Tibial nerve (tissue), 4 donors: Measurements from ENCODE around the gene GMPR2. TPM values are rescaled to one million over a fixed set of nuclear protein-coding genes. Genes with fewer than 3 reads are reported as not detected.

Source experiments
- DNase-seq, 2 donors: peaks; one replicate each; pipeline ENCODE4 v3.0.0-alpha.2; 2019; ENCODE audit warnings: low spot score in 2 of 2
- H3K27ac ChIP-seq, 4 donors: fragments of 200-600 bp; sonication (generic) in 3 of 4; one replicate each; pipeline ENCODE4 v1.5.1; 2017 to 2019; ENCODE audit warnings: mild to moderate bottlenecking in 1 of 4
- H3K27me3 ChIP-seq, 2 donors: fragments of 200-600 bp; sonication (generic) in 1 of 2; one replicate each; pipeline versions ENCODE4 v1.5.1 to v1.6.0; 2017 to 2019
- H3K36me3 ChIP-seq, 3 donors: fragments of 200-600 bp; sonication (generic); one replicate each; pipeline ENCODE4 v1.5.1; 2018 to 2019
- H3K4me1 ChIP-seq, 4 donors: fragments of 200-600 bp; sonication (generic) in 3 of 4; one replicate each; pipeline ENCODE4 v1.5.1; 2017 to 2019
- H3K4me3 ChIP-seq, 4 donors: fragments of 200-600 bp; sonication (generic) in 3 of 4; one replicate each; pipeline ENCODE4 v1.5.1; 2017 to 2019; ENCODE audit warnings: mild to moderate bottlenecking in 1 of 4, moderate library complexity in 1 of 4
- H3K9me3 ChIP-seq, 4 donors: fragments of 200-600 bp; sonication (generic) in 3 of 4; one replicate each; pipeline ENCODE4 v1.5.1; 2017 to 2019
- CTCF ChIP-seq, 5 experiments: fragments of 200-600 bp in 3 of 5; fragments of 450-650 bp in 2 of 5; sonication (generic) in 3 of 5; IDR thresholded peaks; one replicate each; pipeline ENCODE4 v1.5.1; 2016 to 2019; ENCODE audit warnings: antibody characterized with exemption in 5 of 5, mild to moderate bottlenecking in 3 of 5, moderate library complexity in 2 of 5
- EP300 ChIP-seq, 2 donors: sonication (generic); formaldehyde crosslinking; IDR thresholded peaks; one replicate each; pipeline ENCODE4 v1.6.1; 2017; ENCODE audit warnings: antibody characterized with exemption in 2 of 2, mild to moderate bottlenecking in 1 of 2
- POLR2A ChIP-seq, 2 donors: fragments of 450-650 bp; IDR thresholded peaks; one replicate each; pipeline ENCODE4 v1.6.1; 2017; ENCODE audit warnings: antibody characterized with exemption in 2 of 2, mild to moderate bottlenecking in 2 of 2, moderate library complexity in 2 of 2
- WGBS, 2 donors: methylation state at CpG; one replicate each; pipeline ENCODE4 v1.1.5; 2018; 5-methylcytosine and 5-hydroxymethylcytosine counted together
- total RNA-seq, 4 donors: library from RNA; depleted of rRNA; stranded (reverse); fragments of >200 nt; gene quantifications; one replicate each; pipeline ENCODE4 v1.1.0, GENCODE V29; 2016

The GMPR2 gene
- total RNA-seq, 4 donors from 2014 or later: 46.5 to 63.4 (median 57.2) TPM

GRCh38 chr14:24231263-24232120 is 1.2 kb upstream of the GMPR2 start:
- Histone ChIP-seq H3K27ac (peak overlapping the region in 3 of 4 donors; percentile 80 to 94 (median 93)), H3K4me3 (peak overlapping the region; percentile 51 to 98 (median 88)), H3K4me1 (peaks cover 0 to 40% (median 23%) of the 10 kb centered on the region in 4 donors), H3K36me3 (peaks cover 0 to 28% (median 0%) of the 10 kb centered on the region in 3 donors), H3K27me3 (no peaks in the 10 kb centered on the region), H3K9me3 (no peaks in the 10 kb centered on the region)
- DNase-seq: no peak
- 12 to 13% methylated on average over 17 to 23 of the region's 23 CpGs for WGBS, 2 donors
- no peak for TF ChIP-seq CTCF (IDR thresholded peaks at IDR 0.05)
- TF ChIP-seq EP300 (IDR thresholded peaks at IDR 0.05): no peak
- TF ChIP-seq POLR2A (IDR thresholded peaks at IDR 0.05): no peak

- H3K36me3 ChIP-seq: peaks cover 0 to 33% (median 0%) of the 10 kb centered on the region in 3 donors
- H3K27ac ChIP-seq: peak within 1 kb of the TSS; percentile 80 to 94 (median 89)
- WGBS, 2 donors: 1 to 2% methylated on average over 24 to 29 of the region's 30 CpGs
- no peaks in the 10 kb centered on the region for H3K27me3 ChIP-seq
- H3K9me3 ChIP-seq: no peaks in the 10 kb centered on the region
- peaks cover 0 to 44% (median 23%) of the 10 kb centered on the region in 4 donors for H3K4me1 ChIP-seq
- peak; percentile 89 to 91 for DNase-seq
- TF ChIP-seq POLR2A (IDR thresholded peaks at IDR 0.05) (peak; percentile 12 to 47), CTCF (IDR thresholded peaks at IDR 0.05) (no peak), EP300 (IDR thresholded peaks at IDR 0.05) (peak; percentile 40 to 83)
- peak within 1 kb of the TSS; percentile 51 to 98 (median 88) for H3K4me3 ChIP-seq
These were observed 546 bp upstream of the GMPR2 start, which contains the start of gene NEDD8 for GRCh38 chr14:24232121-24232644. TSS of gene NEDD8 (minus strand) at chr14:24232367. CDS start at chr14:24232267, 100 bp downstream.

GRCh38 chr14:24233538-24233866 is 773 bp downstream of the GMPR2 start:
- H3K4me1 ChIP-seq: peaks cover 0 to 50% (median 23%) of the 10 kb centered on the region in 4 donors

GRCh38 chr14:24234095-24235005 is 1.6 kb downstream of the GMPR2 start:
- Histone ChIP-seq H3K9me3 (no peaks in the 10 kb centered on the region), H3K27ac (no peak overlapping the region), H3K27me3 (no peaks in the 10 kb centered on the region), H3K4me1 (peaks cover 0 to 58% (median 24%) of the 10 kb centered on the region in 4 donors), H3K36me3 (peaks cover 0 to 42% (median 0%) of the 10 kb centered on the region in 3 donors), H3K4me3 (no peak overlapping the region)
- DNase-seq: no peak
- WGBS, 2 donors: 84 to 91% methylated on average over 3 of the region's 3 CpGs
- no peak for TF ChIP-seq CTCF (IDR thresholded peaks at IDR 0.05)
- TF ChIP-seq POLR2A (IDR thresholded peaks at IDR 0.05): no peak
- no peak for TF ChIP-seq EP300 (IDR thresholded peaks at IDR 0.05)

More at GRCh38 chr14:24233538-24233866, 773 bp downstream of the GMPR2 start:
- H3K27ac ChIP-seq: peak overlapping the region; percentile 80 to 94 (median 89)
- H3K4me3 ChIP-seq: peak overlapping the region; percentile 51 to 98 (median 88)
- WGBS, 2 donors: 63 to 74% methylated on average over 2 of the region's 2 CpGs
- TF ChIP-seq POLR2A (IDR thresholded peaks at IDR 0.05) (no peak), EP300 (IDR thresholded peaks at IDR 0.05) (no peak), CTCF (IDR thresholded peaks at IDR 0.05) (no peak)
- H3K27me3 ChIP-seq: no peaks in the 10 kb centered on the region
- DNase-seq: no peak
- no peaks in the 10 kb centered on the region for H3K9me3 ChIP-seq
- peaks cover 0 to 33% (median 0%) of the 10 kb centered on the region in 3 donors for H3K36me3 ChIP-seq
